SU-DHL-6 (cell line): Measurements from ENCODE around the gene EEFSEC.

Experiments used
- H2AFZ ChIP-seq: fragments of 200-600 bp; sonication (generic); 2 replicates; pipeline ENCODE4 v1.6.1; 2014; ENCODE audit warnings: low read depth, mild to moderate bottlenecking, moderate library complexity, mixed read lengths, antibody characterized with exemption, low read length; ENCODE audit not compliant: severe bottlenecking
- H3F3A ChIP-seq: fragments of 200-600 bp; shearing (Covaris generic); 2 replicates; pipeline ENCODE4 v1.6.0; 2016; ENCODE audit warnings: antibody characterized with exemption, mild to moderate bottlenecking; ENCODE audit not compliant: insufficient read depth
- H3K27ac ChIP-seq: fragments of 200-600 bp; sonication (generic); 2 replicates; pipeline ENCODE4 v1.5.1; 2016; ENCODE audit warnings: low read depth, mild to moderate bottlenecking, low read length, moderate library complexity, mixed read lengths
- H3K27me3 ChIP-seq: fragments of 200-600 bp; sonication (generic), shearing (Covaris generic); 2 replicates; pipeline ENCODE4 v1.6.0; 2014; ENCODE audit warnings: mild to moderate bottlenecking, low read length
- H3K36me3 ChIP-seq: fragments of 200-600 bp; sonication (generic); 2 replicates; pipeline ENCODE4 v1.6.1; 2014; ENCODE audit warnings: mild to moderate bottlenecking, low read length, mixed read lengths
- H3K4me2 ChIP-seq: fragments of 300-600, 200-600 bp; shearing (Covaris generic), sonication (generic); 2 replicates; pipeline ENCODE4 v1.6.0; 2014; ENCODE audit warnings: low read length, low read depth, mild to moderate bottlenecking; ENCODE audit not compliant: poor library complexity, severe bottlenecking
- H3K4me3 ChIP-seq: fragments of 200-600 bp; sonication (generic); 2 replicates; pipeline ENCODE4 v1.5.1; 2014; ENCODE audit warnings: antibody characterized with exemption, low read length, mild to moderate bottlenecking, mixed read lengths; ENCODE audit not compliant: insufficient read depth, poor library complexity, severe bottlenecking
- H3K79me2 ChIP-seq: fragments of 200-600 bp; sonication (generic); 2 replicates; pipeline ENCODE4 v1.6.1; 2014; ENCODE audit warnings: mild to moderate bottlenecking, low read length, moderate library complexity; ENCODE audit not compliant: insufficient read depth
- H3K9ac ChIP-seq: fragments of 200-600 bp; sonication (generic); 2 replicates; pipeline ENCODE4 v1.7.0; 2014; ENCODE audit warnings: mild to moderate bottlenecking, low read length
- H3K9me2 ChIP-seq: fragments of 200-600 bp; sonication (generic); replicated peaks from 2 replicates; pipeline ENCODE4 v1.6.1; 2014; ENCODE audit warnings: low read length; ENCODE audit not compliant: insufficient read depth
- H3K9me3 ChIP-seq: fragments of 200-600 bp; sonication (generic); 2 replicates; pipeline ENCODE4 v1.6.1; 2014; ENCODE audit warnings: low read length, mixed read lengths; ENCODE audit not compliant: insufficient read depth
- H4K20me1 ChIP-seq: fragments of 200-600 bp; sonication (generic); 2 replicates; pipeline ENCODE4 v1.6.1; 2014; ENCODE audit warnings: low read depth, mild to moderate bottlenecking, antibody characterized with exemption, low read length, moderate library complexity, mixed read lengths
- CTCF ChIP-seq: fragments of 200-600 bp; sonication (generic); IDR thresholded peaks from one replicate; pipeline ENCODE4 v1.5.1; 2017; ENCODE audit warnings: antibody characterized with exemption, mild to moderate bottlenecking, low read length, moderate library complexity; ENCODE audit not compliant: insufficient read depth, poor library complexity, severe bottlenecking
- EZH2phosphoT487 ChIP-seq: fragments of 200-600 bp; sonication (generic), shearing (Covaris generic); conservative IDR thresholded peaks from 2 replicates; pipeline ENCODE4 v1.6.1; 2018; ENCODE audit warnings: mild to moderate bottlenecking, antibody characterized with exemption, low read length, moderate library complexity, mixed read lengths

EEFSEC gene

GRCh38 chr3:128252083-128252482 lies 98.8 kb downstream of the EEFSEC start:
- Histone ChIP-seq H4K20me1 (no peaks in the 10 kb centered on the region), H3K79me2 (no peaks in the 10 kb centered on the region), H2AFZ (no peak overlapping the region), H3K27ac (no peak overlapping the region), H3K4me2 (no peak overlapping the region), H3K9me2 (no peaks in the 10 kb centered on the region), H3K9me3 (no peaks in the 10 kb centered on the region), H3F3A (no peaks in the 10 kb centered on the region), H3K4me3 (no peak overlapping the region), H3K27me3 (no peaks in the 10 kb centered on the region), H3K9ac (no peak overlapping the region), H3K36me3 (peaks cover 3% of the 10 kb centered on the region; the same call in 1 of the 2 replicates)
- TF ChIP-seq CTCF (no peak), EZH2phosphoT487 (no peak)

GRCh38 chr3:128253150-128253549 lies 99.9 kb downstream of the EEFSEC start:
- H3K27ac ChIP-seq, result no peak overlapping the region
- H3K4me2 ChIP-seq, result no peak overlapping the region
- no peaks in the 10 kb centered on the region for H3F3A ChIP-seq
- no peaks in the 10 kb centered on the region for H3K27me3 ChIP-seq
- H3K36me3 ChIP-seq, result peaks cover 3% of the 10 kb centered on the region; the same call in 1 of the 2 replicates
- H3K9ac ChIP-seq, result no peak overlapping the region
- no peaks in the 10 kb centered on the region for H3K9me3 ChIP-seq
- H3K4me3 ChIP-seq, result no peak overlapping the region
- H2AFZ ChIP-seq, result no peak overlapping the region
- no peaks in the 10 kb centered on the region for H4K20me1 ChIP-seq
- no peaks in the 10 kb centered on the region; the same call in 1 of the 2 replicates for H3K79me2 ChIP-seq
- H3K9me2 ChIP-seq, result no peaks in the 10 kb centered on the region
- TF ChIP-seq CTCF, result no peak
- no peak for TF ChIP-seq EZH2phosphoT487

- Histone ChIP-seq H2AFZ (no peak overlapping the region), H3K36me3 (peaks cover 3% of the 10 kb centered on the region; the same call in 1 of the 2 replicates), H3K27ac (no peak overlapping the region), H3K4me2 (no peak overlapping the region), H3K9me2 (no peaks in the 10 kb centered on the region), H3K9me3 (no peaks in the 10 kb centered on the region), H3F3A (no peaks in the 10 kb centered on the region), H3K27me3 (no peaks in the 10 kb centered on the region), H4K20me1 (no peaks in the 10 kb centered on the region), H3K4me3 (no peak overlapping the region), H3K9ac (no peak overlapping the region), H3K79me2 (no peaks in the 10 kb centered on the region; the same call in 1 of the 2 replicates)
- no peak for TF ChIP-seq EZH2phosphoT487
- TF ChIP-seq CTCF, result no peak
Observed at GRCh38 chr3:128254066-128254590, 100.8 kb downstream of the EEFSEC start.
